ENCODE data around the gene SH3RF3. TPM values are rescaled to one million over a fixed set of nuclear protein-coding genes. Genes with fewer than 3 reads are reported as not detected.
"Not testable (repeated sequence)": the region's sequence is repeated elsewhere in the genome, so short reads cannot be mapped to it uniquely, and the experiment has no call there.

SH3RF3 gene
- total RNA-seq, 3 donors from 2014 or later (not counting 1 experiment from before 2014, with no cell fraction given) = 0.23 to 0.61 (median 0.34) TPM

GRCh38 chr2:109159096-109159495 lies 30.1 kb downstream of the SH3RF3 start:
- Histone ChIP-seq H3K27me3 (ENCODE audit: control insufficient read depth, insufficient read depth, low read length) (peaks cover 4% of the 10 kb centered on the region), H3K36me3 (ENCODE audit: control insufficient read depth, insufficient read depth, low read length) (no peaks in the 10 kb centered on the region), H3K9me3 (ENCODE audit: control insufficient read depth, insufficient read depth, low read length) (no peaks in the 10 kb centered on the region), H3K4me3 (ENCODE audit: low read length) (no peak overlapping the region), H3K27ac (ENCODE audit: low read length) (no peak overlapping the region), H3K4me1 (ENCODE audit: control insufficient read depth, insufficient read depth, low read length) (no peaks in the 10 kb centered on the region)
- no peak for TF ChIP-seq CTCF (IDR thresholded peaks at IDR 0.05)
- H3K27me3 Mint-ChIP-seq (ENCODE audit: low read depth in 2 of 2) = peaks cover 7 to 15% of the 10 kb centered on the region in 2 donors
- no peak for DNase-seq
- 85% methylated on average over 13 of the region's 13 CpGs for WGBS (ENCODE audit: insufficient coverage)
- no peak overlapping the region for H3K27ac Mint-ChIP-seq
- no peak overlapping the region for H3K4me3 Mint-ChIP-seq
- H3K36me3 Mint-ChIP-seq = no peaks in the 10 kb centered on the region
- no peaks in the 10 kb centered on the region for H3K9me3 Mint-ChIP-seq
- ATAC-seq = no peak
- intact Hi-C loops (cut with micrococcal nuclease) = no loop called here
- H3K4me1 Mint-ChIP-seq = no peaks in the 10 kb centered on the region

- Mint-ChIP-seq H3K27ac (no peak overlapping the region), H3K9me3 (no peaks in the 10 kb centered on the region), H3K27me3 (ENCODE audit: low read depth in 2 of 2) (peaks cover 7 to 15% of the 10 kb centered on the region in 2 donors), H3K4me3 (no peak overlapping the region), H3K4me1 (peaks cover 0 to 7% of the 10 kb centered on the region in 2 donors), H3K36me3 (no peaks in the 10 kb centered on the region)
- no peak for TF ChIP-seq CTCF (IDR thresholded peaks at IDR 0.05)
- Histone ChIP-seq H3K4me3 (ENCODE audit: low read length) (no peak overlapping the region), H3K36me3 (ENCODE audit: control insufficient read depth, insufficient read depth, low read length) (no peaks in the 10 kb centered on the region), H3K4me1 (ENCODE audit: control insufficient read depth, insufficient read depth, low read length) (no peaks in the 10 kb centered on the region), H3K27ac (ENCODE audit: low read length) (no peak overlapping the region), H3K27me3 (ENCODE audit: control insufficient read depth, insufficient read depth, low read length) (peaks cover 4% of the 10 kb centered on the region), H3K9me3 (ENCODE audit: control insufficient read depth, insufficient read depth, low read length) (no peaks in the 10 kb centered on the region)
- no peak for DNase-seq
- 77% methylated on average over 7 of the region's 8 CpGs for WGBS (ENCODE audit: insufficient coverage)
- intact Hi-C loops (cut with micrococcal nuclease) = no loop called here
- ATAC-seq = no peak
Measured at GRCh38 chr2:109160714-109161440, 31.9 kb downstream of the SH3RF3 start.

GRCh38 chr2:109162367-109162766 lies 33.4 kb downstream of the SH3RF3 start:
- H3K27ac ChIP-seq (ENCODE audit: low read length); H3K9me3 ChIP-seq (ENCODE audit: control insufficient read depth, insufficient read depth, low read length); H3K36me3 ChIP-seq (ENCODE audit: control insufficient read depth, insufficient read depth, low read length); H3K4me1 ChIP-seq (ENCODE audit: control insufficient read depth, insufficient read depth, low read length); ATAC-seq; H3K27ac Mint-ChIP-seq; H3K27me3 ChIP-seq (ENCODE audit: control insufficient read depth, insufficient read depth, low read length); DNase-seq; H3K4me3 ChIP-seq (ENCODE audit: low read length); H3K9me3 Mint-ChIP-seq; H3K4me3 Mint-ChIP-seq; H3K36me3 Mint-ChIP-seq; intact Hi-C loops (cut with micrococcal nuclease); H3K4me1 Mint-ChIP-seq: not testable (repeated sequence)
- H3K27me3 Mint-ChIP-seq (ENCODE audit: low read depth in 2 of 2) = peaks cover 10 to 15% of the 10 kb centered on the region in 2 donors
- WGBS (ENCODE audit: insufficient coverage) = 83% methylated on average over 1 of the region's 2 CpGs

- Mint-ChIP-seq H3K27me3 (ENCODE audit: low read depth in 2 of 2) (peaks cover 10 to 20% of the 10 kb centered on the region in 2 donors), H3K36me3 (no peaks in the 10 kb centered on the region), H3K4me3 (no peak overlapping the region), H3K9me3 (no peaks in the 10 kb centered on the region), H3K27ac (no peak overlapping the region), H3K4me1 (peaks cover 0 to 7% of the 10 kb centered on the region in 2 donors)
- intact Hi-C loops (cut with micrococcal nuclease) = no loop called here
- DNase-seq (no peak), ATAC-seq (no peak)
- 54% methylated on average over 7 of the region's 7 CpGs for WGBS (ENCODE audit: insufficient coverage)
- Histone ChIP-seq H3K9me3 (ENCODE audit: control insufficient read depth, insufficient read depth, low read length) (no peaks in the 10 kb centered on the region), H3K4me3 (ENCODE audit: low read length) (no peak overlapping the region), H3K4me1 (ENCODE audit: control insufficient read depth, insufficient read depth, low read length) (no peaks in the 10 kb centered on the region), H3K27me3 (ENCODE audit: control insufficient read depth, insufficient read depth, low read length) (peaks cover 4% of the 10 kb centered on the region), H3K27ac (ENCODE audit: low read length) (no peak overlapping the region), H3K36me3 (ENCODE audit: control insufficient read depth, insufficient read depth, low read length) (no peaks in the 10 kb centered on the region)
- TF ChIP-seq CTCF (IDR thresholded peaks at IDR 0.05) = no peak
Measured at GRCh38 chr2:109162999-109163398, 34.0 kb downstream of the SH3RF3 start.
